NT2/D1 (cell line): Measurements from ENCODE around the gene HNRNPAB.
"Not testable (repeated sequence)": the region's sequence is repeated elsewhere in the genome, so short reads cannot be mapped to it uniquely, and the experiment has no call there.

Experiments used
- DNase-seq: peaks from one replicate; pipeline ENCODE4 v3.0.0-alpha.2; 2011; ENCODE audit warnings: low read depth, low spot score
- H3K27me3 ChIP-seq: 2 replicates; pipeline ENCODE4 v1.6.0; 2011; ENCODE audit warnings: mild to moderate bottlenecking; ENCODE audit not compliant: insufficient read length, insufficient read depth
- H3K36me3 ChIP-seq: 2 replicates; pipeline ENCODE4 v1.6.1; 2011; ENCODE audit warnings: mild to moderate bottlenecking, low read length, mixed read lengths; ENCODE audit not compliant: insufficient read depth, insufficient read length
- H3K4me1 ChIP-seq: 2 replicates; pipeline ENCODE4 v1.5.1; 2011; ENCODE audit not compliant: insufficient read depth, insufficient read length
- H3K4me3 ChIP-seq: 2 replicates; pipeline ENCODE4 v1.5.1; 2011; ENCODE audit warnings: low read depth; ENCODE audit not compliant: insufficient read length
- H3K9ac ChIP-seq: 2 replicates; pipeline ENCODE4 v1.6.0; 2011; ENCODE audit warnings: low read depth; ENCODE audit not compliant: insufficient read length
- H3K9me3 ChIP-seq: 2 replicates; pipeline ENCODE4 v1.5.1; 2011; ENCODE audit warnings: mild to moderate bottlenecking, low read length; ENCODE audit not compliant: insufficient read depth
- SUZ12 ChIP-seq: IDR thresholded peaks from 2 replicates; pipeline ENCODE4 v1.6.1; 2011; ENCODE audit not compliant: insufficient read length, insufficient read depth; ENCODE audit errors: extremely low read depth
- YY1 ChIP-seq: IDR thresholded peaks from 2 replicates; pipeline ENCODE4 v1.6.1; 2011; ENCODE audit not compliant: insufficient read length, insufficient read depth
- ZNF274 ChIP-seq: IDR thresholded peaks from 2 replicates; pipeline ENCODE4 v1.6.1; 2011; ENCODE audit warnings: mild to moderate bottlenecking, low read depth, low read length

The HNRNPAB gene

GRCh38 chr5:178237431-178238312 is 33.3 kb downstream of the HNRNPAB start:
- no peak overlapping the region for H3K9ac ChIP-seq
- peaks cover 8% of the 10 kb centered on the region for H3K4me1 ChIP-seq
- DNase-seq, result no peak

GRCh38 chr5:178238313-178238635 is 33.9 kb downstream of the HNRNPAB start:
- Histone ChIP-seq H3K36me3 (no peaks in the 10 kb centered on the region), H3K27me3 (peaks cover 9% of the 10 kb centered on the region), H3K4me3 (no peak overlapping the region), H3K9ac (no peak overlapping the region), H3K9me3 (no peaks in the 10 kb centered on the region), H3K4me1 (peaks cover 8% of the 10 kb centered on the region)
- TF ChIP-seq ZNF274 (no peak), SUZ12 (no peak), YY1 (no peak)
- DNase-seq, result no peak

More at GRCh38 chr5:178237431-178238312, 33.3 kb downstream of the HNRNPAB start:
- TF ChIP-seq SUZ12 (no peak), YY1 (no peak), ZNF274 (no peak)
- Histone ChIP-seq H3K9me3 (no peaks in the 10 kb centered on the region), H3K4me3 (no peak overlapping the region), H3K27me3 (peaks cover 9% of the 10 kb centered on the region), H3K36me3 (no peaks in the 10 kb centered on the region)

DNA sequence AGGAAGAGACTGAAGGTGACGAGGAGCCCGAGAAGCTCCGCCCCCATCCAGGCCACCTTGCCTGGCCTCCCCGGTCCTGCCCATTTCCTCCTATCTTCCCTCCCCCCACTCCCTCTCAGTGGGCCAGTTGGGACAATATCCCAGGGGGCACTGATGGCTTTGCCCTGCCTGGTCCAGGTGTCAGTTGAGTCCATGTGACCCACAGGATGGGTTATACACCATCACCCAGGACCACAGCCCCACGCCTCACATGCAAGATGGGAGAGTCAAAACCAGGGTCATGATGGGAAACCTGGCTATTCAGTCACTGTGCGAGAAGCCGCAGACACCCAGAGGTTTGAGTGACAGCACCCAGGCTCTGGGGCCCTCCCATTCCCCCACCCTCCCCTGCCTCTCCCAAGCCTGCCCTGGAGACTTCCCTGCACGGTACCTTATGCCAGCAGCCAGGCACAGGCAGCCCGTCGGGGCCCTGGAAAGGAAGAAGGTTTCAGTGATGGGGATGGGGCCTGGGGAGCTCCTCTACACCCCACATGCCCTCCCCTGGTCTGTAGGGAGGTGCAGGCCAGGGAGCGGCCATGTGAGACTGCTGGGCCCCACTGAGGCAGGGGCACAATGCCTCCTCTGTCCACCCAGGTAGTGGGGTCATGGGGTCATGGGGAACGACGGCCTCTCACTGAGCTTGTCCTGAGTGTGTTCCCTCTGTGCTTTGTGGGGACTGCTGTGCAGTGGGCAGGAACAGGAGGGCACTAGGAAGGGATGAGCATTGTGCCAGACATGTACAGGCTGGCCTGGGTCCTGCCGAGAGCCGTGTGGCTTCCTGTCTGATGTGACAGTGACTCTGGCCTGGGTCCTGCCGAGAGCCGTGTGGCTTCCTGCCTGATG is 34.6 kb downstream of the HNRNPAB start:
- no peak for DNase-seq
- Histone ChIP-seq H3K36me3 (no peaks in the 10 kb centered on the region), H3K4me1 (peaks cover 8% of the 10 kb centered on the region), H3K27me3 (peaks cover 8% of the 10 kb centered on the region), H3K9ac (no peak overlapping the region), H3K9me3 (no peaks in the 10 kb centered on the region), H3K4me3 (no peak overlapping the region)
- TF ChIP-seq SUZ12, result no peak
- TF ChIP-seq YY1, result no peak
- no peak for TF ChIP-seq ZNF274

- not testable (repeated sequence) for H3K36me3 ChIP-seq, H3K9me3 ChIP-seq, H3K9ac ChIP-seq, H3K4me1 ChIP-seq, DNase-seq, H3K4me3 ChIP-seq, H3K27me3 ChIP-seq
These were observed 35.4 kb downstream of the HNRNPAB start for GRCh38 chr5:178239626-178240301.

DNA sequence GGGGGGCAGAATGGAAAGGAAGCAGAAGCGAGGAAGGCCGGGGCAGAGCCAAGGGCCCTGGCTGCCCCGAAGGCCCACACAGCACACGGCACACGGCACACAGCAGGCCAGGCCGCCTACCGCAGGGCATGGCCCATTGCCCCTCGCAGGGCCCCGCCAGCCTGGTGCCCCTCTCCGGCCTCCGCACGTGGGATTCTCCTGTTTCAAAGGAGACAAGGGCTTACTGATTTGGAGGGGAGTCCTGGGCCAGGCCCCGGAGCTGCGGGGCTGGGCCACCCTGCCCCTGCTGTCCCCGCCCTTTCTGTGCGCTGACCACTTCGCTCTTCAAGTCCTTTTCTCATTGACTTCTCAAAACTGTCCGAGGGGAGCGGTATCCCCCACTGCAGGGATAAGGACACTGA is 36.0 kb downstream of the HNRNPAB start:
- no peaks in the 10 kb centered on the region for H3K9me3 ChIP-seq

DNA sequence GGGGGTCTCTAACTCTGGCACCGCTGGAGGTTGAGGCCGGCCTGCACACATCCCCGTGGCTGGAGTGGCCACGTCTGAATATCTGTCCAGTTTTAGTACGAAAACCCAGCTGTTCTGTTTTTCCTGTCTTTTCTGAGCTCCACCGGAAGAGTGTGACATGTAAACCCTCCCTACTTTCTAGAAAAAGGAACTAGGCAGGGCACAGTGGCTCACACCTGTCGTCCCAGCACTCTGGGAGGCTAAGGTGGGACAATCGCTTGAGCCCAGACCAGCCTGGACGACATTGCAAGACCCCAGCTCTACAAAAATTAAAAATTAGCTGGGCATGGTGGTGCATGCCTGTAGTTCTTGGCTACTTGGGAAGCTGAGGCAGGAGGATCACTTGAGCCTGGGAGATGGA is 36.4 kb downstream of the HNRNPAB start:
- no peak overlapping the region for H3K4me3 ChIP-seq
- H3K36me3 ChIP-seq, result no peaks in the 10 kb centered on the region
- no peak for DNase-seq
- no peaks in the 10 kb centered on the region for H3K9me3 ChIP-seq
- TF ChIP-seq SUZ12 (no peak), YY1 (no peak), ZNF274 (no peak)
- H3K4me1 ChIP-seq, result peaks cover 8% of the 10 kb centered on the region
- H3K27me3 ChIP-seq, result no peaks in the 10 kb centered on the region
- no peak overlapping the region for H3K9ac ChIP-seq

More for the DNA sequence above, 36.0 kb downstream of the HNRNPAB start:
- Histone ChIP-seq H3K4me1 (peaks cover 8% of the 10 kb centered on the region), H3K27me3 (no peaks in the 10 kb centered on the region), H3K4me3 (no peak overlapping the region), H3K36me3 (no peaks in the 10 kb centered on the region), H3K9ac (no peak overlapping the region)
- no peak for DNase-seq
- TF ChIP-seq YY1 (no peak), SUZ12 (no peak), ZNF274 (no peak)

- H3K9me3 ChIP-seq, result no peaks in the 10 kb centered on the region
- no peak for DNase-seq
- no peaks in the 10 kb centered on the region for H3K36me3 ChIP-seq
- no peak overlapping the region for H3K4me3 ChIP-seq
- no peak for TF ChIP-seq SUZ12
- no peak for TF ChIP-seq ZNF274
- H3K9ac ChIP-seq, result no peak overlapping the region
- H3K4me1 ChIP-seq, result peaks cover 6% of the 10 kb centered on the region
- no peaks in the 10 kb centered on the region for H3K27me3 ChIP-seq
These were observed 36.9 kb downstream of the HNRNPAB start for GRCh38 chr5:178241231-178241663.
